NCI-H1417 (cell line): ENCODE measurements around the gene NDP.
"Not testable (repeated sequence)": the region's sequence is repeated elsewhere in the genome, so short reads cannot be mapped to it uniquely, and the experiment has no call there.

ENCODE experiments used
- DNase-seq, 3 experiments: peaks; one replicate each; lab custom pipeline; 2025; lab: John Stamatoyannopoulos, UW

Gene NDP

GRCh38 chrX:43970528-43970927 is 2.7 kb downstream of the NDP start:
- DNase-seq = no peak

DNA sequence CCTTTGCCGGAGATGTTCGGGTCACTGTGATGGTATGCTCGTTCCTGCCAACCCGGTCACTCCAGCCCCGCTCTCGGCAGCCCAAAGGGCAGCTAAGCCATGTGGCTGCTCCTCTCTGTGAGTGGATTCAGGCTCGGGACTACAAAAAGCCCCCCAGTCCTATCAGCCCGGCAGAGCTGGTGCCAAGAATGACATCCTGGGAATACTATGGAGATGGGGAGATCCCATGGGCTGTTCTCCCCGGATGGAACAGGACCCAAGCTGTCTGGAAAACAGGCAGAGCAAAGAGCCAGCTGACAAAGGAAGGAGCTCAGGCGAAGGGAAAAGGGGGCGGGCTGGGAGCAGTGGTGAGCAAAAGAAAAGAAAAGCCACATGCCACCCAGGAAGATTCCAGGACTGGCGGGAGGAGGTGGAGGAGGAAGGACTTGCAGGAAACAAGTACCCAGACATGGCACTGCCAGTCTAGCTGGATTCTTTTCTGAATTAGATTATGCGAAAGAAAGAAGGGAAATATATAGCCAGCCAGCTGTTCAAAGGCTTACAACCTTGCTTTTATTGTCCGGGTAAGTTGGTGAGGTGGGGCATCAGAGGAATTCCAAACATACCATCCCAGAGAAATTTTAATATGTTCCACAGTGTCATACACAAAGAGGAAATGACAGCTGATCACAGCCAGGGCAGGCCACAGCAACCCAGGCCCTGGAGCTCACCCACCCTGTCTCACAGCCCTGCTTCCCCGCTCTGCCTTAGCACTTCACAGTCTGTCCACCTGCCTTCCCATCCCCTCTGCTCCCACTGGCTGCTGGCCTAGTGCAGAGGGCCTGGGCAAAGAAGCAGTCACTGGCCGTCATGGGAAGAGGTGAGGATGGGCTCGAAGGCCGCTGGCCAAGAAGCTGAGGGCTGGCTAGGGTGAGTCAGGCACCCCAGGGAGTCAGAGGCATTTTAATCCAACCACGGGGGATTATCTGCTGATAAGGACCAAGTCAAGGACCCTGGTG is 3.4 kb downstream of the NDP start:
- DNase-seq = no peak

DNA sequence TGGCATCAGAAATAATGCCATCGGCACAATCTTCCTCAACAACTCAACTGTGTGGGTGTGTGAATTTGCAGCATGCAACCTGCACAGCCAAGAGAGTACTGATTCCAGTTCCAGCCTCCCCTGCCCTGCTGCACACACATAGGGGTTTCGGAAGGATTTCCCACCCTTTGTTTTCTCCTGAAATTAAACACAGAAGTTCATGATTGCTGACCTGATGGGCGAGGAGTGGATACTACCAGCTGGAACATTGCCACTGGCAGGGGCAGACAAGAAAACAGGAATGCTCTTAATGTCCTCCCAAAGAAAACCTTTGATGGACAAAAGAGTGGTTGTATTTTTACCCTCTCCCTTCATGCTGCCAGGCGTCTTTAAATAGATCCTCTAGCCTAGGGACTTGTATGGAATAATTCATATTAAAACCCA is 4.8 kb downstream of the NDP start:
- no peak for DNase-seq

GRCh38 chrX:43964936-43965335 is 8.3 kb downstream of the NDP start:
- DNase-seq = no peak

GRCh38 chrX:43963726-43964125 is 9.5 kb downstream of the NDP start:
- DNase-seq = no peak

- no peak for DNase-seq
Observed at GRCh38 chrX:43962636-43963035, 10.6 kb downstream of the NDP start.

DNA sequence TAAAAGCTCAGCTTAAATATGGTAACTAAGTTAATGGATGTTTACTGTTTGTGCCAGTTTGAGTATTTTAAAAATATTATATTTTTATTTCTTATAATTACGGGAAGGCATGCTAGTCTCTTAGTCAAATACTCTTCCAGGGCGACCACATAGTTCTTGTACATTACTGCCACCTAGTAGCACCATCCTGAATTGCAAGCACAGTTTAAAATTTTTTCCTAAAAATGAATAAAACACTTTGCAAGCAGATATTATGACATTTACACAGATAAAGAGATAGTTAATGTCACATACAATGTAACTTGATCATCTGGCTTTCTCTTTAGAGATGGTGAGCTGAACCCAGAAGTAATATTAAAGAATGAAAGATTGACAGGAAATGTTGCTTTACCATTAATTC is 11.5 kb downstream of the NDP start:
- no peak for DNase-seq

DNA sequence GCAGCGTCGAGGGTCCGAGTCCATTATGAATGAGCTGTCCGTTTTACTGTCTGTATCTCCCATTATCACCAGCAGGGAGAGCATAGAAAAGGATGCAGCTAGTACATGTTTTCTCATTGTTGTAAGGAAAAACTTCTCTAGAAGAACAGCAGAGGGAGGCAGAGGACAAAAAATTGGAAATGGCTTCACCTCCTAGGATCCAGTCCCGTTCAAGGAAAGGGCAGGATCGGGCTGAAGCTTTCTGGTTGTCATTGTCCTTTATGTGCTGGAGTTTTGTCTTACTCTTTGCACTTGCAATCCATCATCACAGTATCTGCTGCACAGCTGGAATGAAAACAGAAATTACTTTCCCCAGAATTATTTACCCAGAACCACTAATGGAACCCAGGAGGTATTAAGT is 14.7 kb downstream of the NDP start:
- DNase-seq = peak; percentile 2 to 93 (median 60)

GRCh38 chrX:43956034-43956433 is 17.2 kb downstream of the NDP start:
- DNase-seq = no peak

DNA sequence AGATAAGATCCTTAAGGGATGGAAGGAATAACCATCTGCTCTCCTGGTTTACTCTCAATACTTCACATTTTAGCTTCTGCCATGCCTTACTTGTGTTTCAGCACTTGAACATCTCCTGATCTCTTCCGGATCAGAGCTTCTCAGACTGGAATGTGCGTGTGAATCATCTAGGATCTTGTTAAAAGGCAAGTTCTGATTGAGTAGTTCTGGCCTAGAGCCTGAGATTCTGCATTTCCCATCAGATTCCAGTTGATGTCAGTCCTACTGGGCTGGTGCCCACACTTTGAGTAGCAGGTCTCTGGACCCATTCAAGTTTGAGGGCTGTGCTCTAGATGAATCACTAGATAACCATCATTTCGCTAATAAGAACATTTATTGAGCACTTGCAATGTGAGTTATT is 20.0 kb downstream of the NDP start:
- DNase-seq = no peak

- peak in 2 of 3 experiments; percentile 19 to 57 for DNase-seq
Observed at GRCh38 chrX:43949669-43950068, 23.5 kb downstream of the NDP start.

DNA sequence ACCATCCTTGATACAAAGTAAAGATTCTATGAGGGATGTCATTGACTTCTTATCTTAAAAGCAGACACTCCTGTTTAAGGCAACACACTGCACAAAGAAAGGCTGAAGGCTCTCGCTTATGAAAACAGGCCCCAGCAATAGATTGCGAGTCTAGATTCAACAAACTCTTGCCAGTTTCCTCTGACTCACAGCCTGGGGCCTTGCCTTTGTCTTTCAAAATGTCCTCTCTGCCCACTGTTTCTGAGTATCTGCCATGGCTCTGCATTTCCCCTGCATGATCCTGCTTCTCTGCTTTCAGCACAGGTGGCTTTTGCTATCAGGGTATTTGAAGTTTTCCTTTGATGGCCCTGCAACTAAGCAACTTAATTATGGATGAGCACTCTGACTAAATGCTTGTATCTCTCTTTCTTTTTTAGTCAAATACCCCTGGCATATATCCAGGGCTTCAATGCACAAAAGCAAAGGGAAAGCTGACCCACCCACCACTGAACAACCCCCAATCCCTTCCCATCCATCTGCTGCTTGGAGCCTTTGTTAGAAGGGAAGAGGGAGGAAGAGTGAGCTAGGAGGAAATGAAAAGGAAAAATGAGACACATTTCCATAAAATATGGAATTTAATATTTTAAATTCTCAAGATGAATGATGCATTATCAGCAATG is 32.2 kb downstream of the NDP start:
- DNase-seq = no peak

DNA sequence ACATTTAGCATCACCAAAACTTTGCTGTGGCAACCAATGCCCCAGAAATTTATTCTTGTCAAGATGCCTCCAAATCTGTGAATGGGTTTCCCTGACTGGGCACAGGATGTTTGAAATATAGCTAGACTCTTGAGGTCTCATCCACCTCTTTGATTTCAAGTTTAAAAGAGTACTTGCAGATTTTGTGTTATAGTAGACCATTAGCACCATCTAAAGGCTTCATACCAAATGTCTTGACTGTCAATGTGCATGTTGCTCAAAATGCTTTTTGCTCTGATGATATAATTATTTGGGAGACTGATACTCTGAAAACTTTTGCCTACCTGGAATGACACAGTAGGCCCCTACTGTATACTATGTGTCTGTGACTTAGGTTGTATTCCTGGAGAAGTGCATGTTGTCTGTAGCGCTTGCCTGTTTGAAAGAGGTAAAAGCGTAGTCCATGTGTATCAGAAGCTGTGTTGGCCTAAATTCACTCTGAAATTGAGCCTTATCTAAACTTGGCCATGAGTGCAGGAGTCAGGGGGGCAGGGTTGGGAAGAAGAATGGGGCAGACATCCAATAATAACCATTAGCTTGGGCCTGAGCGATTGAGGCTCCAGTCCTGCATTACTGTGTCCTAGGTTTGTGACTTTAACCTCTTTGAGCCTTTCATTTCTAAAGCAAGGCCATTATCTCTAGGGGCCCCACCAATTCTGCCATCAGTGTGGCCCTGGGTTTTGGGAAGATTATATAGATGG is 33.8 kb downstream of the NDP start:
- DNase-seq = no peak

DNA sequence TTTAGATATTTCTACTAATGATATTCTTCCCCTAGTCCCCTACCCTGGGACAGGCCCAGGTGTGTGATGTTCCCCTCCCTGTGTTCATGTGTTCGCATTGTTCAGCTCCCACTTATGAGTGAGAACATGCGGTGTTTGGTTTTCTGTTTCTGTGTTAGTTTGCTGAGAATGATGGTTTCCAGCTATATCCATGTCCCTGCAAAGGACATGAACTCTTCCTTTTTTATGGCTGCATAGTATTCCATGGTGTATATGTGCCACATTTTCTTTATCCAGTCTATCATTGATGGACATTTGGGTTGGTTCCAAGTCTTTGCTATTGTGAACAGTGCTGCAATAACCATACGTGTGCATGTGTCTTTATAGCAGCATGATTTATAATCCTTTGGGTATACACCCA is 51.2 kb downstream of the NDP start:
- not testable (repeated sequence) for DNase-seq

GRCh38 chrX:43910772-43911171 is 62.4 kb downstream of the NDP start:
- DNase-seq = not testable (repeated sequence)

DNA sequence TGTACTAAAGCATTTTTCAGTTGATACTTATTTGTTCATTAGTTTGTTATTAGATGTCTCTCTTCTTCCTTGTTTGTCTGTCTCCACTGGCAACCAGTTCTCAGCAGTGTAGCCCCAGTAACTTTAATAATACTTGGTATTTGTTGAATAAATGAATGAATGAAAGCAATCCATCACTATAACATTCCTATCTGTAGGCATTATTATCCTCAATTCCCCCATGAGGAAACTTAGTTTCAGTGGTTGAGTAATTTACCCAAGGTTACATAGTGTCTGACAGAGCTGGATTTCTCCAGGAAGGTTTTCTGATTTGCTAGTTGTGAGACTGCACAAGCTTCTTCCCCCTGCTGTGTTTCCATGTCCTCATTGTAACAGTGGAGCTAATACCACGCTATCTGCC is 63.2 kb downstream of the NDP start:
- DNase-seq = no peak

GRCh38 chrX:43909141-43909540 is 64.0 kb downstream of the NDP start:
- no peak for DNase-seq

DNA sequence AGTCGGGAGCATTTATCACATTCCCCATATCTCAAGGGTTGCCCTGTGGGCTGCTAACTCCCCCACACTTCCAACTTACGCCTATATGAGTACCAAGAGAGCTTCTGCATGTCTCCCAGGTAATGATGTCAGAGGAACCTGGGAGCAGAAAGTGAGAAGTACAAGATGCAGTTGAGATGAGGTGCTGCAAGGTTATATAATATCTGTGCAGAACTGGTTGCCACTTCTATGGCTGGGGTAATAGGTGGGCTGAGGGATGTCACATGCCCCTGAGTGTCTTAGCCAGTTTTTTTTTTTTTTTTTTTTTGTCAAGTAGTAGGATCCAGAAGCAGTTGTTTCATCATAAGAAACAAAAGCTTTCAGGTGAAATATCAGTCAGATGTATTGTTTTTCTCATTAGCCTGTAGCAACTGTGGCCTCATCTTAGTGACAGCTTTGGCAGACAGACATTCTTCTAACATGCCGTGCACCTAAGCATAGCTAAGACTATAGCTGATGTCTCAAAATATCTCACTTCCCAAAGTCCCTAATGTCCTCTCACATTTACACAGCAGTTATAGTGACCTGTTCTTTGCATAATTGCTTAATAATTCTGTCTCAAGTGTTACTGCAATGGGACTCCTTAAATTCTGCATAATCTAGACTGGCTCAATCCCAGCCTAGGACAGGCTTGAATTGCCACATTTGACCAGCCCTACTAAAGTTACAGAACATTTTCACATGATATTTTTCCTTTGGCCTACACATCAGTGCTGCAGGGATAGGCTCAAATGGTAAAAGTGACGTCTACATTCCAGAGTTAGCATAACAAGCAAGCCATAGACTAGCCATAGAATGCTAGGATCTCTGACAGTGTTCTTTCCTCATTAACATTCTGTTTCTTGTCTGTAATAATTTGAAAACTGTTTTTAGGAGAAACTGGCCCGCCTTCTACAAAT is 73.0 kb downstream of the NDP start:
- DNase-seq = no peak
